ENCODE measurements around the gene CCNC.

DNA sequence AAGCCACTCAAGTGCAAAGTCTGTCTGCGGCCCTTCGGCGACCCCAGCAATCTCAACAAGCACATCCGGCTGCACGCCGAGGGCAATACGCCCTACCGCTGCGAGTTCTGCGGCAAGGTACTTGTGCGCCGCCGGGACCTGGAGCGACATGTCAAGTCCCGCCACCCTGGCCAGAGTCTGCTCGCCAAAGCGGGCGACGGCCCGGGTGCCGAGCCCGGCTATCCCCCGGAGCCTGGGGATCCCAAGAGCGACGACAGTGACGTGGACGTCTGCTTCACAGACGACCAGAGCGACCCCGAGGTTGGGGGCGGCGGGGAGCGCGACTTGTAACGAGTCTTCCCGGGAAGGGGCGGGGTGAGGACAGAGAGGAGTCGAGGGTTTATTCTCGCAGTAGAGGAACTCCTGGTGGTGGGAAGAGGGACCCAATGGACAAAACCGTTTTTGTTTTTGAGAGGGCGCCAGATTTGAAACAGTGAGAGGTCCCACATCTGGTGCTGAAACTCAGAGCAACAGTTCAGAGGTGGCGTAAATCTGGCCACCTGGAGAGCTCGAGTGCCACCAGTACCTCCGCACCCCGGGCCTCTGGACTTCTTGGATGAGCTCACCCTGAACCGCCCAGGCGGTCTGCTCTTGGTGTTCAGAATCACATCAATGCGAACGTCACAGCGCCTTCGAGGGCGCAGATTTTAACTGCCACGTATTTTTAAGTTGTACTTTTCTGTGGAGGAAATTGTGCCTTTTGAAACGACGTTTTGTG lies 46.1 kb upstream of the CCNC start:
- TF ChIP-seq CTCF (optimal IDR thresholded peaks at IDR 0.05 in 1 of 3, IDR thresholded peaks at IDR 0.05 in 1 of 3, conservative IDR thresholded peaks at IDR 0.05 in 1 of 3; ENCODE audit: extremely low read depth in 1 of 3, insufficient read depth in 2 of 3, low read length in 3 of 3) (no peak), EZH2 (IDR thresholded peaks at IDR 0.05; ENCODE audit: low read length) (peak; percentile 44)

Measured in keratinocyte (primary cell).